Right lobe of liver (tissue), 6 donors: ENCODE measurements around the gene LIPI. TPM values are rescaled to one million over a fixed set of nuclear protein-coding genes. Genes with fewer than 3 reads are reported as not detected.

Experiments used
- ATAC-seq, 4 donors: fragments of 200-7000 bp; cut with Tn5 transposase; one replicate each; pipeline ENCODE4 v1.9.1; 2020; ENCODE audit warnings: mild to moderate bottlenecking in 4 of 4, moderate library complexity in 4 of 4
- DNase-seq, 3 donors: peaks; one replicate each; pipeline ENCODE4 v3.0.0-alpha.2; 2020
- H3K27ac ChIP-seq, 3 donors: fragments of 200-600 bp; one replicate each; pipeline ENCODE4 v1.8.0; 2022
- H3K27me3 ChIP-seq, 2 donors: fragments of 200-600 bp; one replicate each; pipeline ENCODE4 v1.8.0; 2022
- H3K36me3 ChIP-seq, 4 donors: fragments of 200-600 bp; sonication (generic) in 1 of 4; one replicate each; pipeline versions ENCODE4 v1.5.1 to v1.8.0; 2017 to 2022; ENCODE audit warnings: control low read depth in 1 of 4
- H3K4me1 ChIP-seq, 4 donors: fragments of 200-600 bp; sonication (generic) in 1 of 4; one replicate each; pipeline versions ENCODE4 v1.5.1 to v1.8.0; 2017 to 2022; ENCODE audit warnings: control low read depth in 1 of 4
- H3K4me3 ChIP-seq, 3 donors: fragments of 200-600 bp; one replicate each; pipeline ENCODE4 v1.8.0; 2022
- H3K9me3 ChIP-seq, 4 donors: fragments of 200-600 bp; sonication (generic) in 1 of 4; one replicate each; pipeline versions ENCODE4 v1.5.1 to v1.8.0; 2017 to 2022; ENCODE audit warnings: control low read depth in 1 of 4
- CTCF ChIP-seq, 4 donors: fragments of 200-600 bp in 3 of 4; fragments of 450-650 bp in 1 of 4; IDR thresholded peaks; one replicate each; pipeline versions ENCODE4 v1.5.1 to v1.8.0; 2016 to 2022; ENCODE audit warnings: antibody characterized with exemption in 4 of 4, mild to moderate bottlenecking in 2 of 4
- POLR2A ChIP-seq: fragments of 450-650 bp; IDR thresholded peaks from one replicate; pipeline ENCODE4 v1.6.1; 2017; ENCODE audit warnings: antibody characterized with exemption, mild to moderate bottlenecking
- WGBS: methylation state at CpG from one replicate; pipeline ENCODE4 v1.1.6; 2018; ENCODE audit warnings: low coverage, low lambda C conversion rate; ENCODE audit not compliant: insufficient coverage; ENCODE audit errors: missing lambda C conversion rate; 5-methylcytosine and 5-hydroxymethylcytosine counted together
- intact Hi-C, 2 donors: fragments of 100-400 bp; cut with DNase I; formaldehyde crosslinking; loops; one replicate each; pipeline versions ENCODE4 v1.11.2 to v1.14.1; 2022
- total RNA-seq, 6 experiments: library from RNA; depleted of rRNA in 2 of 6; stranded (reverse); fragments of >200 nt in 2 of 6; fragmentation: NEBNext Ultra II Directional in 3 of 6; extraction: Animal tissue kit (Norgen Biotek cat#: 25700) in 3 of 6; gene quantifications; one replicate each; pipeline versions ENCODE4 v1.1.0 to v1.2.4, GENCODE V29; 2016 to 2023
- donor health status: DM: no; HTN: yes; CAD: no.
- donor health status: DM: no; HTN: no; CAD: no.
- donor health status: DM: no; HTN: no; CAD: no.
- donor health status: DM: no; HTN: yes; CAD: no.
- donor health status: DM: no; HTN: yes; CAD: no.

Gene LIPI
- total RNA-seq, 6 experiments from 2014 or later = not detected

- intact Hi-C loops = no loop called here
- H3K9me3 ChIP-seq = no peaks in the 10 kb centered on the region
- H3K36me3 ChIP-seq = no peaks in the 10 kb centered on the region
- H3K27me3 ChIP-seq = no peaks in the 10 kb centered on the region
- TF ChIP-seq POLR2A (no peak), CTCF (IDR thresholded peaks at IDR 0.05) (no peak)
- H3K4me1 ChIP-seq = no peaks in the 10 kb centered on the region
- no peak overlapping the region for H3K4me3 ChIP-seq
- no peak overlapping the region for H3K27ac ChIP-seq
- 31% methylated on average over 3 of the region's 3 CpGs for WGBS
- no peak for DNase-seq
- no peak for ATAC-seq
These were observed 25.4 kb upstream of the LIPI start for GRCh38 chr21:14236180-14236579.

GRCh38 chr21:14235101-14235500 lies 24.3 kb upstream of the LIPI start:
- intact Hi-C loops = no loop called here
- 74% methylated on average over 4 of the region's 5 CpGs for WGBS
- Histone ChIP-seq H3K27ac (no peak overlapping the region), H3K27me3 (no peaks in the 10 kb centered on the region), H3K4me3 (no peak overlapping the region), H3K9me3 (no peaks in the 10 kb centered on the region), H3K4me1 (no peaks in the 10 kb centered on the region), H3K36me3 (no peaks in the 10 kb centered on the region)
- TF ChIP-seq CTCF (IDR thresholded peaks at IDR 0.05) (no peak), POLR2A (no peak)
- ATAC-seq = no peak
- no peak for DNase-seq

GRCh38 chr21:14229399-14229798 lies 18.6 kb upstream of the LIPI start:
- ATAC-seq = no peak
- intact Hi-C loops = no loop called here
- TF ChIP-seq CTCF (IDR thresholded peaks at IDR 0.05) (no peak), POLR2A (no peak)
- no peak for DNase-seq
- Histone ChIP-seq H3K27me3 (no peaks in the 10 kb centered on the region), H3K4me1 (no peaks in the 10 kb centered on the region), H3K27ac (no peak overlapping the region), H3K9me3 (no peaks in the 10 kb centered on the region), H3K36me3 (no peaks in the 10 kb centered on the region), H3K4me3 (no peak overlapping the region)
- WGBS = no CpG with 5 or more reads among the region's 1 CpG

- TF ChIP-seq CTCF (IDR thresholded peaks at IDR 0.05) (no peak), POLR2A (no peak)
- ATAC-seq (no peak), DNase-seq (no peak)
- Histone ChIP-seq H3K4me1 (no peaks in the 10 kb centered on the region), H3K9me3 (no peaks in the 10 kb centered on the region), H3K4me3 (no peak overlapping the region), H3K27ac (no peak overlapping the region), H3K36me3 (no peaks in the 10 kb centered on the region), H3K27me3 (no peaks in the 10 kb centered on the region)
- intact Hi-C loops = no loop called here
- 81% methylated on average over 1 of the region's 1 CpG for WGBS
These were observed 12.6 kb upstream of the LIPI start for GRCh38 chr21:14223365-14223764.
